ENCODE measurements around the gene FAM53B.
A peak's percentile ranks its signal among the peaks of the same experiment; 100 is the strongest.

FAM53B gene

DNA sequence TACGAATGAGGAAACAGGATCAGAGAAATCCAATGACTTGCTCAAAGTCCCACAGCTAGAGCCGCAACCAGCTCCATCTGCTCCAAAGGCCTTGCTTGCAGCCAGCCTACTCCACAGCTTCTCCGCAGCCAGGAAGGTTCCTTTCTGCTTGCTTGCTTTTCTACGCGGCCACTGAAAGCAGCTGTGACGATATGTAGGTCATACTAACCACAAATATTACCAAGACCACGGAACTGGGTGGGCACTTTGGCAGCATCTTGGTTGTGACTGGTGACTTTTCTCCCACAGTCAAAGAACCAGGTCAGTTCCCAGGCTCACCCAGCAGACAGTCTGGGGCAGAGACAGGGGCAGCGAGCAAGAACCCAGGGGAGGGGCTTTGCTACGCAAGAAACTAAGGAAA lies 86.4 kb downstream of the FAM53B start:
- Histone ChIP-seq H3K4me2 (peak overlapping the region; percentile 59 to 96 (median 88)), H4K20me1 (peaks cover 9 to 88% (median 69%) of the 10 kb centered on the region in 11 experiments; a peak in 19 of 22 replicates), H3K9me3 (replicated peaks in 1 of 11) (no peaks in the 10 kb centered on the region), H3K4me3 (peak overlapping the region in 1 of 10 experiments; percentile 34; a peak in 1 of 20 replicates), H3K9ac (peak overlapping the region in 10 of 11 experiments; percentile 4 to 76 (median 65); a peak in 16 of 22 replicates), H3K36me3 (peaks cover 3 to 44% (median 18%) of the 10 kb centered on the region in 11 experiments; a peak in 18 of 22 replicates), H3K4me1 (peaks cover 72 to 82% (median 76%) of the 10 kb centered on the region in 10 experiments), H3K27me3 (no peaks in the 10 kb centered on the region), H3K27ac (peak overlapping the region; percentile 2 to 89 (median 78); a peak in 20 of 22 replicates)
- TF ChIP-seq Cebpa-rat (IDR thresholded peaks at IDR 0.05): peak in 6 of 11 experiments; percentile 11 to 91 (median 64); a peak in 7 of 22 replicates

DNA sequence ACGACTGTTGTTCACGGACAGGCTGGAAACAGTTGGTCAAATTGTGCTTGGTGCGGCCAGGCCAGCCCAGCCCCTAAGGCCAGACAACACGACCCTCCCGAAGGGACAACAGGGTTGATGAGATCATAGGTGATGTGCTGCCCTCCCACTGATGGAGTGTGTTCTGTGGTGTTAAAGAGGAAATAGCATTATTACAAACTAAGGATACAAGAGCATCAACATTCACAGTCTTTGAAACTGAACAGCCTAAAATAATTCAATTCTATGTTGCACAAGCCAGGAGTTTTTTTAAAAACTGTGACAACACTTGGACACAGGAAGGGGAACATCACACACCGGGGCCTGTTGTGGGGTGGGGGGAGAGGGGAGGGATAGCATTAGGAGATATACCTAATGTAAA lies 87.6 kb downstream of the FAM53B start:
- Histone ChIP-seq H3K4me3 (no peak overlapping the region), H3K4me1 (peaks cover 85 to 94% (median 89%) of the 10 kb centered on the region in 10 experiments)
- no peak for TF ChIP-seq Cebpa-rat (IDR thresholded peaks at IDR 0.05)

DNA sequence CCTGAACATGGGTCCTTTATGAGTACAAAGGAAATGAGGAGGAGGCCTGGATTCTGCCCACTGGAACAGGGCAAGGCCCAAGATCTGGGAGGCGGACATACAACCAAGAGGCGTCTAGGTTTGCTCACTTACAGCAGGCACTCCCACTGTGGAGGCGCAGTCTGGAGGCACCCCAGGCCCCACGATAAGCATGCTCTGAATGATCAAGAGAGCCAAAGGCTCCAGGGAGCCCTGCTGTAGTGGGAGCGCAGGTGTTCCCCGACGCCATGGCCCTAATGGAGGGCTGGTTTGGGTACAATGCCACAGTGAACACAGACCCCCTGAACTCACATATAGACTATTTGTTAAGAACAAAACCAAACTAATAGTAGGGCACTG lies 88.1 kb downstream of the FAM53B start:
- Histone ChIP-seq H3K4me2 (peak overlapping the region; percentile 76 to 100 (median 96)), H4K20me1 (peaks cover 9 to 93% (median 60%) of the 10 kb centered on the region in 11 experiments; a peak in 19 of 22 replicates), H3K9me3 (replicated peaks in 1 of 11) (no peaks in the 10 kb centered on the region), H3K36me3 (peaks cover 0 to 46% (median 8%) of the 10 kb centered on the region in 11 experiments; a peak in 11 of 22 replicates), H3K9ac (peak overlapping the region in 5 of 11 experiments; percentile 5 to 67 (median 17); a peak in 6 of 22 replicates), H3K27me3 (no peaks in the 10 kb centered on the region), H3K4me1 (peaks cover 89 to 97% (median 93%) of the 10 kb centered on the region in 10 experiments), H3K4me3 (no peak overlapping the region), H3K27ac (peak overlapping the region in 9 of 11 experiments; percentile 68 to 97 (median 75); a peak in 17 of 22 replicates)
- TF ChIP-seq Cebpa-rat (IDR thresholded peaks at IDR 0.05): no peak

More for the DNA sequence above, 87.6 kb downstream of the FAM53B start:
- H3K36me3 ChIP-seq: peaks cover 0 to 47% (median 12%) of the 10 kb centered on the region in 11 experiments; a peak in 13 of 22 replicates
- peak overlapping the region; percentile 76 to 100 (median 96) for H3K4me2 ChIP-seq
- peaks cover 9 to 93% (median 64%) of the 10 kb centered on the region in 11 experiments; a peak in 19 of 22 replicates for H4K20me1 ChIP-seq
- H3K9ac ChIP-seq: peak overlapping the region in 3 of 11 experiments; percentile 5 to 67 (median 17); a peak in 5 of 22 replicates
- H3K27ac ChIP-seq: peak overlapping the region in 9 of 11 experiments; percentile 68 to 97 (median 75); a peak in 15 of 22 replicates
- H3K27me3 ChIP-seq: no peaks in the 10 kb centered on the region
- H3K9me3 ChIP-seq (replicated peaks in 1 of 11): no peaks in the 10 kb centered on the region

DNA sequence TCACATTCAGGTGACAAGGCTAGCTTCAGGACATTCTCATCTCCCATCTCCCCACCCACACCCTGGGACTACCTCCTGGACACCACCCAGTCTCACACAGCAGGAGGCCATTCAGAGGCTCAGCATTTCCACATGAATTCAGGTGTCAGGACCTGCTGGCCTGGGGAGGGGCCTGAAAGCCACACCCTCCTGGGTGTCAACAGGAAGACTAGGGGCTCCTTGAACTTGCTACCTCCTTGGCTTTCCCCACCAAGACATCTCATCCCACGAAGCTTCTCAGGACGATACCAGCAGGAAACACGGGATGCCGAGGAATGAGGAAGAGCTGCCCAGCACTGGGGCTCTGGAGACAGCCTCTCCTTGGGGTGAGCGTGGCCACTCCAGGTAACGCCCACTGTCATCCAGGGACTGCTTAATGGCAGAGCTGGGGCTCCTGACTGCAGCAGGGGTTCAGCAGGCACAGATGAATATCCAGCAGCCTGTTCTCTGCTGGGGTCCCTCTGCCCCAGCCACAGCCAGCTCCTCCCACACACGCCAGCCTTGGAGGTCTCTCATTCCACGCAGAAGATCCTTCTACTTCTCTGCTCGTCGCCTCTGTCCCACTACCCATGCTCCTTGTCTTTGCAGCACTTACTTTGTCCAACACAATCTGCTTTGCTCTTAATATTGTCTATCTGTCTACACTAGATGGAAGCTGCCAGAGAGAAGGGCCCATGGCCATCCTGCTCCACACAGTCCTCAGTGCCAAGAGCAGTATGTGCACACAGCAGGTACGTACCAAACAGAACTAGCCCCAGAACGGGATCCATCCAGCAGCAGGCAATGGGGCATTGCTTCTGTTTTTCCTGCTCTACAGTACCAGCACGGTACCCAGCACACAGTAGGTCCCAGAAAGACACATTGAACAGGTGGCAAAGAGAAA lies 88.7 kb downstream of the FAM53B start:
- Histone ChIP-seq H3K9me3 (replicated peaks in 1 of 11) (no peaks in the 10 kb centered on the region), H3K9ac (peak overlapping the region in 9 of 11 experiments; percentile 13 to 67 (median 56); a peak in 13 of 22 replicates), H3K4me3 (no peak overlapping the region; a peak in 1 of 20 replicates), H3K27me3 (no peaks in the 10 kb centered on the region), H4K20me1 (peaks cover 9 to 91% (median 53%) of the 10 kb centered on the region in 11 experiments; a peak in 19 of 22 replicates), H3K36me3 (peaks cover 0 to 40% (median 8%) of the 10 kb centered on the region in 11 experiments; a peak in 9 of 22 replicates), H3K27ac (peak overlapping the region; percentile 1 to 97 (median 74); a peak in 20 of 22 replicates), H3K4me1 (peaks cover 95 to 97% (median 96%) of the 10 kb centered on the region in 10 experiments), H3K4me2 (peak overlapping the region; percentile 76 to 100 (median 96))
- TF ChIP-seq Cebpa-rat (IDR thresholded peaks at IDR 0.05): no peak

DNA sequence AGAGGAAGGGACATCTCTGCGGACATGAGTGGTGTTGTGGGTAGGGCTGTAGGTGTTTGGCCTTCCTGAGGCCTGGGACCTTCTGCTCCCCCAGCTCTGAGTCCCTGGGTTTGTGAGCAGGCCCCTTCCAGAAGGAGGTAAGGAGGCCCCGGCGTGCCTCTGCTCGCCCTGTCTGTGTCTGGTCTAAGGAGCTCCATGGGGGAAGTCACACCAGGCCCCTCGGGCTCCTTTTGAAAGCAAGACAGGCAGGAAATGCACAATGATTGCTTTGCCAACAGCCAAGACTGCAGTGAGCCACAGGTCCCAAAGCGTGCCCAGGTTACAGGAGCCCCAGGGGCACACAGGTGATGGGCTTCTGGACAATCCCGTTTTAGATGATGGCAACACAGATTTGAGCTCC lies 89.5 kb downstream of the FAM53B start:
- H3K27me3 ChIP-seq: no peaks in the 10 kb centered on the region
- H3K4me2 ChIP-seq: peak overlapping the region; percentile 76 to 100 (median 96)
- H4K20me1 ChIP-seq: peaks cover 9 to 90% (median 45%) of the 10 kb centered on the region in 11 experiments; a peak in 18 of 22 replicates
- peaks cover 0 to 39% (median 8%) of the 10 kb centered on the region in 11 experiments; a peak in 9 of 22 replicates for H3K36me3 ChIP-seq
- H3K4me3 ChIP-seq: no peak overlapping the region
- no peaks in the 10 kb centered on the region for H3K9me3 ChIP-seq (replicated peaks in 1 of 11)
- H3K9ac ChIP-seq: peak overlapping the region in 10 of 11 experiments; percentile 17 to 67 (median 56); a peak in 18 of 22 replicates
- H3K27ac ChIP-seq: peak overlapping the region; percentile 1 to 97 (median 74); a peak in 20 of 22 replicates
- H3K4me1 ChIP-seq: peaks cover 95 to 97% (median 96%) of the 10 kb centered on the region in 10 experiments
- TF ChIP-seq Cebpa-rat (IDR thresholded peaks at IDR 0.05): no peak

DNA sequence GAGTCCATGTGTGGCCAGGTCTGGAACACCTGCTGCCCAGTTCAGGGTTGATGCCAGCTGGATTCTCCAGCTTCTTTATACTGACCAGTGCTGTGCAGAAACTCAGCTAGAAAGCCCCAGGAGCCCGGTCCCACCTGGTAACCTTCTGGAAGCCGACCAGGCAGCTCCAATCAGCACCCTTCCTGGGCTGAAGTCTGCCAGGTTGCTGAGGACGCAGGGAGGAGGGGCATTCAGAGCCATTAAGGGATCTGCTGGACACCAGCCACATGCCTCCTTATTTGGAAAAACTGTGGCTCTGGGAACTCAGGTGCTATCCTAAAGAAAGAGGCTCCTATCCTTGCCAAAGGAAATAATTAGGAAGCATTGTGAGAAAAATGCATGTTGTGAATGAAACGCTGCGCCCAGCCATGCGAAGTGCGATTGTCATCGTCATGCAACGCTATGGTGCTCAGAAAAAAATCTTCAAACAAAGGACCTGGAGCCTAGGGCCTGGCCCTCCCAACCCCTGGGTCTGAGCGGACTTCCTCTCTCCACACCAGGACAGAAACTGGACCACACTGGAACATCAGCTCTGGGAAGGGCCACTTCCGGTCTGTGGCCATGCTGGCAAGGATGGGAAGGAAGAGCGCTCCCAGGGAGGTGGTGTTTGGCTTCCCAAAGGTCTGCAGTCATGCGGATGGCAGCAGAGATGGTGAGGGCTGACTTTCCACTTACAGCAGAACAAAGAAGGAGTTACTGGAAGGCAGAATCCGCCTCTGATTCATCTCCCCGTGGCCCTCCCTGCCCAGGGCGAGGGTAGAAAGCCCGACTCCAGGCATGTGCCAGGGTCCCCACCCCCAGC lies 90.1 kb downstream of the FAM53B start:
- Histone ChIP-seq H3K4me3 (no peak overlapping the region), H3K4me2 (peak overlapping the region; percentile 76 to 100 (median 96)), H3K9me3 (replicated peaks in 1 of 11) (no peaks in the 10 kb centered on the region), H3K9ac (peak overlapping the region in 10 of 11 experiments; percentile 17 to 67 (median 56); a peak in 18 of 22 replicates), H3K36me3 (peaks cover 0 to 39% (median 8%) of the 10 kb centered on the region in 11 experiments; a peak in 9 of 22 replicates), H4K20me1 (peaks cover 4 to 90% (median 39%) of the 10 kb centered on the region in 11 experiments; a peak in 17 of 22 replicates), H3K4me1 (peaks cover 95 to 97% (median 96%) of the 10 kb centered on the region in 10 experiments), H3K27ac (peak overlapping the region; percentile 1 to 97 (median 74); a peak in 19 of 22 replicates), H3K27me3 (no peaks in the 10 kb centered on the region)
- TF ChIP-seq Cebpa-rat (IDR thresholded peaks at IDR 0.05): no peak

DNA sequence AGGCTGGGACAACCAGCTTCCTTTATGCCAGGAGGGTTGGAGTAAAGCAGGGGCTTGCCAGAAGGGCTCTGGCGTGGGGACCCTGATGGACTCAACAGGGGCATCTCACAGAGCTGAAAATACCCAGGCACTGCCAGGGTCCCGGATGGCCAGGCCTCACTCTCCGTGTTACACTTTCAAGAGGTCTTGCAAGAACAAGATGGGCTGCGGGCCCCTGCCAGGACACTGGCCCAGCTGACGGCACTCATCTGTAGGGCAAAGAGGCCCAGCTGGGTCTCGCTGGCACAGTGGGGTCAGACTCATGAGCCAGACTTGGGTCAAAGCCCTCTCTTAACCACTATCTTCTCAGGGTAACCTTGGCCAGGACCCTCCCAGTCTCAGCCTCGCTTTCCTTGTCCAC lies 90.9 kb downstream of the FAM53B start:
- no peak overlapping the region for H3K9ac ChIP-seq
- peaks cover 0 to 39% (median 8%) of the 10 kb centered on the region in 11 experiments; a peak in 9 of 22 replicates for H3K36me3 ChIP-seq
- no peaks in the 10 kb centered on the region for H3K9me3 ChIP-seq (replicated peaks in 1 of 11)
- peak overlapping the region in 5 of 11 experiments; percentile 90 to 97 (median 93); a peak in 9 of 22 replicates for H3K27ac ChIP-seq
- no peak overlapping the region for H3K4me3 ChIP-seq
- H3K4me1 ChIP-seq: peaks cover 95 to 97% (median 96%) of the 10 kb centered on the region in 10 experiments
- H3K27me3 ChIP-seq: no peaks in the 10 kb centered on the region
- H3K4me2 ChIP-seq: peak overlapping the region; percentile 81 to 100 (median 96); a peak in 20 of 22 replicates
- peaks cover 0 to 90% (median 32%) of the 10 kb centered on the region in 11 experiments; a peak in 17 of 22 replicates for H4K20me1 ChIP-seq
- TF ChIP-seq Cebpa-rat (IDR thresholded peaks at IDR 0.05): no peak

Measured in BLaER1 treated with 17β-estradiol and CSF1 and Interleukin-3, amounts not matched to agents 10 nM and 100 nM (cell line).